Astrocyte of the cerebellum (primary cell): ENCODE measurements around the gene POLR2H.
A peak's percentile ranks its signal among the peaks of the same experiment; 100 is the strongest.
"Not testable (repeated sequence)": the region's sequence is repeated elsewhere in the genome, so short reads cannot be mapped to it uniquely, and the experiment has no call there.

Experiments
- DNase-seq: peaks from one replicate; pipeline ENCODE4 v3.0.0-alpha.2; 2011; ENCODE audit warnings: low read depth
- H3K4me3 ChIP-seq: 2 replicates; pipeline ENCODE4 v1.5.1; 2011; ENCODE audit warnings: mild to moderate bottlenecking, low read depth, low read length, moderate library complexity
- CTCF ChIP-seq: IDR thresholded peaks from 2 replicates; pipeline ENCODE4 v1.5.1; 2012; ENCODE audit warnings: low read length, low read depth, moderate library complexity, mild to moderate bottlenecking; ENCODE audit errors: missing control alignments
- in situ Hi-C: cut with HindIII; loops from 2 replicates; pipeline ENCODE4 v1.10.0; 2017; ENCODE audit warnings: low sequenced_read_pairs

The POLR2H gene

GRCh38 chr3:184338511-184338945 is 23.0 kb upstream of the POLR2H start:
- H3K4me3 ChIP-seq, result peak overlapping the region; percentile 57
- in situ Hi-C loops, result no loop called here

GRCh38 chr3:184339001-184339400 is 22.5 kb upstream of the POLR2H start:
- DNase-seq, result no peak
- peak overlapping the region; percentile 57 for H3K4me3 ChIP-seq
- no peak for TF ChIP-seq CTCF
- in situ Hi-C loops, result no loop called here

More at GRCh38 chr3:184338511-184338945, 23.0 kb upstream of the POLR2H start:
- peak; percentile 2 for TF ChIP-seq CTCF
- DNase-seq, result no peak

GRCh38 chr3:184339451-184340135 is 21.9 kb upstream of the POLR2H start:
- DNase-seq, H3K4me3 ChIP-seq, in situ Hi-C loops: not testable (repeated sequence)

- in situ Hi-C loops, result no loop called here
- H3K4me3 ChIP-seq, result no peak overlapping the region
- no peak for DNase-seq
- no peak for TF ChIP-seq CTCF
Measured at GRCh38 chr3:184341925-184342324, 19.6 kb upstream of the POLR2H start.

- peak; percentile 87 for DNase-seq
Measured at GRCh38 chr3:184343200-184343876, 18.2 kb upstream of the POLR2H start.

GRCh38 chr3:184344579-184345316 is 16.8 kb upstream of the POLR2H start:
- TF ChIP-seq CTCF, result no peak
- no peak overlapping the region for H3K4me3 ChIP-seq
- DNase-seq, result no peak
- in situ Hi-C loops, result no loop called here

More at GRCh38 chr3:184343200-184343876, 18.2 kb upstream of the POLR2H start:
- TF ChIP-seq CTCF, result no peak
- H3K4me3 ChIP-seq, result no peak overlapping the region
- in situ Hi-C loops, result no loop called here
